ENCODE results near the gene LDB2.

DNA sequence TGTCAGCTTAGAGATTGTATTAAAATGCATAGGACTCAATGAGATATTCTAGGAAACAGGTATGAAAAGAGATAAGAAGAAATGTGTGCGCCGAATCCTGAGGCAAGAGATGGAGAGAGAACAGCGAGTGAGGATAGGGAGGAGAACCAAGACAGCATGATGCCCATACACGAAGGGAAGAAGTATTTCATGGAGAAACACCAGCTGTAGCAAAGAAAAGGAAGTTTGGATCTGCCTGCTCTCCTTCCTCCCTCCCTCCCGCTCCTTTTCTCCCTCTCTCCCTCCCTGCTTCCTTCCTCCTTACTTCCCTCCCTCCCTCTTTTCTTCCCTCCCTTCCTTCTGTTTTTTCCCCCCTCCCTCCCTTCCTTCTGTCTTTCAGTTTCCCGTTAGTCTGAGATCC lies 353.6 kb downstream of the LDB2 start:
- TF ChIP-seq POLR2A (IDR thresholded peaks at IDR 0.05; ENCODE audit: low read depth, low read length) = no peak
- TF ChIP-seq POLR2AphosphoS5 (IDR thresholded peaks at IDR 0.05; ENCODE audit: low read depth, low read length) = no peak
